IPS-18a (cell line): ENCODE data around the gene ARMH1.
A peak's percentile ranks its signal among the peaks of the same experiment; 100 is the strongest.

Source experiments
- H3K27ac ChIP-seq: one replicate; pipeline ENCODE4 v1.5.1; 2013; ENCODE audit warnings: low read length
- H3K27me3 ChIP-seq: one replicate; pipeline ENCODE4 v1.6.1; 2013; ENCODE audit warnings: mild to moderate bottlenecking, low read length; ENCODE audit not compliant: control insufficient read depth, insufficient read depth
- H3K36me3 ChIP-seq: one replicate; pipeline ENCODE4 v1.6.1; 2013; ENCODE audit warnings: low read depth, low read length; ENCODE audit not compliant: control insufficient read depth
- H3K4me1 ChIP-seq: one replicate; pipeline ENCODE4 v1.6.1; 2013; ENCODE audit warnings: low read depth, low read length; ENCODE audit not compliant: control insufficient read depth
- H3K4me3 ChIP-seq: one replicate; pipeline ENCODE4 v1.5.1; 2013; ENCODE audit warnings: low read length
- H3K9ac ChIP-seq: one replicate; pipeline ENCODE4 v1.6.1; 2013; ENCODE audit warnings: mild to moderate bottlenecking, low read length, moderate library complexity
- H3K9me3 ChIP-seq: one replicate; pipeline ENCODE4 v1.6.1; 2013; ENCODE audit warnings: low read depth, low read length; ENCODE audit not compliant: control insufficient read depth

Gene ARMH1

DNA sequence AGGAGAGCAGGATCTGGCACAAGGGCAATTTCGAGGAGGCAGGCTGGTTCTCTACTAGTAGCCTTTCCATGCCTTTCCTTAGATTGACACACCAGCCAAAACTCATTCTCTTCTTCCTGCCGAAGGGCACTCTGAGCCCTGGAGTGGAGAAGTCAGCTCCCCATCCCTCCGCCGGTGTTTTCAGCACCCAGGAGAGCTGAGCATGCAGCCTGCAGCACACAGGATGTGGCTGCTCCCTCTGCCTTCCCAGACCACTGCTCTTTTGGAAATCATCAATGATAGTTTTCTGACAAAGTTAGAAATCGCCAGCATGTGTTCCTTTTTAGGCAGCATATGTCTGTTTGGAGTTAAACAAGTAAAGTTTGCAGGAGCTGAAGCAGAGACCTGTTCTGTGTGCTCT, 44.8 kb downstream of the ARMH1 start:
- H3K36me3 ChIP-seq: no peaks in the 10 kb centered on the region
- peaks cover 3% of the 10 kb centered on the region for H3K4me1 ChIP-seq
- H3K9me3 ChIP-seq: no peaks in the 10 kb centered on the region
- no peak overlapping the region for H3K9ac ChIP-seq
- H3K27me3 ChIP-seq: no peaks in the 10 kb centered on the region
- H3K4me3 ChIP-seq: no peak overlapping the region
- no peak overlapping the region for H3K27ac ChIP-seq

DNA sequence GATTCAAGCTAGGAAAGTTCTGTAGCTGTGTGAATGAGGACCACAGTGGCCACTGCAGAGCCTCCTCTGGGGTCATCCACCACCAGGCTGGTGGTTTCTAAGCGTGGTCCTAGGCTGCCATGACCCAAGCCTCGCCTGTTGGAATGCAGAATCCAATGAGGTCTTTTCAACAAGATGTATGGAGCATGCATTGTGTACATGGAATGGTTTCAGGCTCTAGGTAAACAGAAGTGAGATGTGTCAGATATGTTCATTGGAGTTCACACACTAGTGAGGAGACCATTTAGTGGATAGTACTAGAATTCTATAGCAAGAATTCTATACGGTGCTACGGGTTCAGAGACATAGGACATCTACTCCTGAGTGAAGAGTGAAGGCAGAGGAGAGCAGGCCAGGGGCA, 45.8 kb downstream of the ARMH1 start:
- Histone ChIP-seq H3K4me1 (peaks cover under 1% of the 10 kb centered on the region), H3K9ac (no peak overlapping the region), H3K27ac (no peak overlapping the region)

DNA sequence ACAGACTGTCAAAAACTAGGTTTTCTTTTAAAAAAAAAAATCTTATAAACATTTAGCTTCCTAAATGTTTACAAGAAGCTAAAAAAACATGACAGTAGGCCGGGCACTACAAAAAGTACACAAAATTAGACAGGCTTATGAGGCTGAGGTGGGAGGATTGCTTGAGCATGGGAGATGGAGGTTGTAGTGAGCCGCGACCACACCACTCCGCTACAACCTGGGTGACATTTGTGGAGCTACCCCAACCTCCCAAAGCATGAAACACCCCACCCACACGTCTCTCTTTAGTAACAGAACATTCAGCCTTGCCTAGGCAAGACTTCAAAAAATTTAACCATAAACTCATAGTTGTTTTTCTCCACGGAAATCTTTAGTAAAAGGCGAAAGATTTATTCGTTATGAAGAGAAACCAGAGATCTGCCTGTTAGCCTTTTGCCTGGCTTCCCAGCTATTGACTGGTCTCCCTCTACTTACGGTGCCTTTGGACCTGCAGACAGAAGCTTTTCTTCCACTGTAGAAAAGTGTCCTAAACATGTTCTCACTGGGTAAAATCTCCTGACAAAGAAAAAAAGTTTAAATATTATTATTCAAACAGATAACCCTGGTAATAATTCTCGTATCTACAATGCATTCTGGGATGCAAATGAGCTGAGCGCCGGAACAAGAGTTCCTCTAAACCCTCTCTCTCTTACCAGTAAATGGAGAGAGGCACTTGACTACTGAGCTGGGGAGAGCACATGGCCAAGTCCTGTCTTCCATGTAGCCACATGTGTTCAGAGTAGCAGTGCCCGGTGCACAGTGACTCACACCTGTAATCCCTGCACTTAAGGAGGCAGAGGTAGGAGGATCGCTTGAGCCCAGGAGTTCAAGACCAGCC, 47.2 kb downstream of the ARMH1 start:
- Histone ChIP-seq H3K4me1 (no peaks in the 10 kb centered on the region), H3K9ac (peak overlapping the region; percentile 62), H3K9me3 (no peaks in the 10 kb centered on the region), H3K4me3 (no peak overlapping the region), H3K27me3 (no peaks in the 10 kb centered on the region), H3K27ac (peak overlapping the region; percentile 92), H3K36me3 (no peaks in the 10 kb centered on the region)

More for the DNA sequence above, 45.8 kb downstream of the ARMH1 start:
- Histone ChIP-seq H3K4me3 (no peak overlapping the region), H3K27me3 (no peaks in the 10 kb centered on the region), H3K9me3 (no peaks in the 10 kb centered on the region), H3K36me3 (no peaks in the 10 kb centered on the region)

DNA sequence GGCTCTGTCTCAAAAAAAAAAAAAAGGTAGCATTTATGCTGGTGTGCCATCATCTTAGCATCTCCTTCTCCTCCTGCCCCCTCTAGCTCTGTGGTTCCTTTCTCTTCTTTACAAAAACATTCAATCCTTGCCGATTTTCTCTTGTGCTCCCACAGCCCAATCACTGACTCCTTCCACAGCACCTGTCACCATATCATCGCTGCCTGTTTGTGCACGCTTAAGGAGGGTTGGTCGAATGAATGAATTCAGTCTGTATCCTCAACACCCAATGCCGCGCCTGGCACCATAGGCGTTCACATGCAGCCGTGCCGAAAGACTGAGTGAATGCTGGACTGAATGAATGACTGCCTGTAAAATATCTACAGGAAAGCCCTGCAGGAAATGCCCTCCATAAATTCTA, 48.5 kb downstream of the ARMH1 start:
- Histone ChIP-seq H3K4me1 (no peaks in the 10 kb centered on the region), H3K4me3 (no peak overlapping the region), H3K36me3 (no peaks in the 10 kb centered on the region), H3K27ac (no peak overlapping the region), H3K9ac (no peak overlapping the region), H3K9me3 (no peaks in the 10 kb centered on the region), H3K27me3 (no peaks in the 10 kb centered on the region)

DNA sequence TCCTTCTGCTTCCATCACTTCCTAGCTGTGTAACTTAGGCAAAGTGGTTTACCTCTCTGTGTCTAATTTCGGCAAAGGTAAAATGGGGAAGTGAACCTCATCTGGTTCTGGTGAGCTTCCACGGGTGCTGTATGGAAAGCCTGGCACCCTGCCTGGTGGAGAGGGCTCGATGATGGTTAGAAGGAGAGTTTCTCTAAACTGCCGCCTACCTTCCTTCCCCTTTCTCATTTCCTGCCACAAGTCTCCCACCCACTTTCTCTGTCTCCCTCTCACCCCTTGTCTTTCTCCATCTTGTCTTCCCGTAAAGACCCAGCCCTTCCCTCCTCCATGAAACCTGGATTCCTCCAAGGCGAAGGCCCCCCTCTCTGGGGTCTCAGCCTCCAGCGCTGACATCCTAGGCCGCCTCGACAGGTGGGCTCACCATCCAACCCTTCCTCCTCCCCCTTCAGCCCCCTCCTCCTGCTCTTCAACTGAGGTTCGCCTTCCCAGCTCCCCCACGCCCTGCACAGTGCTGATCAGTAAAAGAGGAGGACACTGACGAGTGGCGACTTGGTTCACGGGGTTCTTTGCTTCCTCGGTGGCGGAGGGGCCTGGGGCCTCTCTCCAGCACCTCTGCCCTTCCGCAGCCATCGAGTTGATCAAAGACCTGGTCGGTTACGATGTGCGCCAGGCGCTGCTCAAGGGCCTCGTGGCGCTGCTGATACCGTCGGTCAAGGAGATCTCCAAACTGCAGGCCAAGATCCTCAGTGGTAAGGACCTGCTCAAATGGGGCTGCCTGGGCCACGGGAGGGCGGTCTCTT, 49.2 kb downstream of the ARMH1 start:
- H3K4me3 ChIP-seq: no peak overlapping the region
- H3K9ac ChIP-seq: no peak overlapping the region
- H3K27ac ChIP-seq: no peak overlapping the region
- H3K36me3 ChIP-seq: no peaks in the 10 kb centered on the region
- H3K27me3 ChIP-seq: no peaks in the 10 kb centered on the region
- H3K9me3 ChIP-seq: no peaks in the 10 kb centered on the region
- H3K4me1 ChIP-seq: no peaks in the 10 kb centered on the region

DNA sequence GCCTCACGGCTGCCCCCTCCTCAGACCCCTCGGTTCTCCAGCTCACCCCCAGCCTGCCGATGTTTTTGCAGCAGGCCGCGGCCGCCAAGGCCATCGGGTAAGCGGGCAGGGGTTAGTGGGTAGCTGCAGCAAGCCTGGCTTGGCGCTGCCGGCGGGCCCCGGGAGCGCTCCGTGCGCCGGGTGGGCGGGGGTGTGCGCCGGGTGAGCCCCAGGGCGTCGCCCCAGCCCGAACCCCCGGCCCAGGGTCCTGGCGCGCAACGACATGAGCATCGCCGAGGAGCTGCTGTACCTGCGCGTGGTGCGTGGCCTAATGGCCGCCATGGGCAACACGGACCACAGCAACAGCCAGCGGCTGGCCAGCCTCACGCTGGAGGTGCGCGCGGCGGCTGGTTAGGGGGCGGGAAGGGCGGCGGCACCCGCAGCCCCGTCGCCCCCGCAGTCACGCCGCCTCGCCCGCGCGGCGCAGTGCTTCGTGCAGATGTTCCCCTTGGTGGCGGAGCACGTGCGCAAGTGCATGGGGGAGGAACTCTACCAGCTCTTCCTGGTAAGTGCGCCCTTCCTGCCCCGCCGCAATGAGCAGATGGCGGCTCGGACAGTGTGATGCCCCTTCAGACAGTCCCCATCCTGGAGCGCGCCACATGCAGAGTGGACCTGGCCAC, 49.9 kb downstream of the ARMH1 start:
- Histone ChIP-seq H3K9ac (no peak overlapping the region), H3K36me3 (no peaks in the 10 kb centered on the region), H3K27me3 (no peaks in the 10 kb centered on the region), H3K27ac (no peak overlapping the region), H3K4me3 (no peak overlapping the region), H3K4me1 (no peaks in the 10 kb centered on the region), H3K9me3 (no peaks in the 10 kb centered on the region)

DNA sequence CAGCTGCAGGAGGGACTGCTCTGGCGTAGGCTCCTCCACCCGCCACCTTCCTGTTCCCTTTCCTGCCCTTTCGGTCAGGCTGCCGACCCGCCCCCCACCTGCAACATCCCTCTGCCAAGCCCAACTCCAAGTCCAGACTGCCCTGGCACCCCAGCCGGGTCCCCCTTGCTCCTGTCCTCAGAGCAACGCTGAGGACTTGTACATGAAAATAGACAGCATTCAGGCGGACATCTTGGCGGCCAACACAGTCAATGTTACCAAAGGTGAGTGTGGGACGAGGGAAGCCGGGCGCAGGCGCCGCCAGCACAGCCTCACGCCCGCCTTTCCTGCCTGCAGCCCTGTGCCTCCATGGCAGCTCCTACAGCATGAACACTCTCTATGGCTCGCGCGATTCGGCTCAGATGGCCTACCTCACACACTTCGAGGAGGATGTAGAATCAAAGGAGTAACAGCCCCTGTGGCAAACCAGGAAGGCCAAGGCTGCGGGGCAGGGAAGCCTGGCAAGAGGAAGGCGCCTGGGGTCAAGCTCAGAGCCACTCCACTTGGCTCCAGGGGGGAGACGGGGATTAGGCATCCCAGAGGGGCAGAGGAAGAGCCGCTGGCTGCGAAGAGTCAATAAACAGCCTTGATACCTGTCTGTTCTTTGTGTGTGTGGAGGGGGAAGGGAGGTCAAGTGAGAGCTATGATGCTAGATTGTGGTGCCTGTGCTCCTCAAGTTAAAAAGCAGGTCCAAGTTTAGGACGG, 50.6 kb downstream of the ARMH1 start:
- Histone ChIP-seq H3K9ac (no peak overlapping the region), H3K4me1 (no peaks in the 10 kb centered on the region), H3K27me3 (no peaks in the 10 kb centered on the region), H3K4me3 (no peak overlapping the region), H3K9me3 (no peaks in the 10 kb centered on the region), H3K36me3 (no peaks in the 10 kb centered on the region), H3K27ac (no peak overlapping the region)

DNA sequence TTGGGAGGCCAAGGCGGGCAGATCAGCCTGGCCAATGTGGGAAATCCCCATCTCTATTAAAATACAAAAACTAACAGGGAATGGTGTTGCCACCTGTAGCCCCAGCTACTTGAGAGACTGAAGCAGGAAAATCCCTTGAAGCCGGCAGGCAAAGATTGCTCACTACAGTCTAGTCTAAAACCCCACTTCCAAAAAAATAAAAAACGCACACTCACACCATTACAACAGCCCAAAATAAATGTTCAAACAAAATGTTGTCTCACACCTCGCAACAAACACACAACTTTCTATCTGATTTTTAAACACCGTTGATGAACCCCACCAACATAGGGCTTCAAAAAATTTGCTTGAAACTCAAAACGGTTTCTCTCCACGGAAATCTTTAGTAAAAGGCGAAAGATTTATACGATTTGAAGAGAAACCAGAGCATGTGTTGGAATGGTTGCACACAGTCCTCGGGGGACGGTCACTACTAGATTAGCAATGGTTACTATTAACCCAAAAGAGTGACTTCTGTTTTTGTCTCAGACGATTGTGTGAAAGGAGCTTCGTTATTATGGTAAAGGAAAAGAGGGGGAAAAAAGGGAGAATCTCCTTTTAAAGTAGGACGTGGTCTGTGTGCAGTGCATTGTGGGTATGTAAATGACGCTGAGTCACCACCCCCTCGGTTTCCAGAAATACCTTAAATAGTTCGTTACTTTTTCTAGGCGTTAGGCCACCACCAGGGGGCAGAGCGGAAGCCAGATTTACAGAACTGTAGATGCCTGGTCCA, 56.4 kb downstream of the ARMH1 start, which contains the start of gene RNU5D-1:
Gene RNU5D-1, minus strand, starts transcription at position 430 of the 772 bp plus-strand sequence.
- no peaks in the 10 kb centered on the region for H3K27me3 ChIP-seq
- H3K27ac ChIP-seq: peak within 1 kb of the TSS; percentile 97
- peak within 1 kb of the TSS; percentile 79 for H3K9ac ChIP-seq
- no peaks in the 10 kb centered on the region for H3K36me3 ChIP-seq
- no peaks in the 10 kb centered on the region for H3K9me3 ChIP-seq
- peaks cover 4% of the 10 kb centered on the region for H3K4me1 ChIP-seq
- H3K4me3 ChIP-seq: no peak within 1 kb of the TSS

DNA sequence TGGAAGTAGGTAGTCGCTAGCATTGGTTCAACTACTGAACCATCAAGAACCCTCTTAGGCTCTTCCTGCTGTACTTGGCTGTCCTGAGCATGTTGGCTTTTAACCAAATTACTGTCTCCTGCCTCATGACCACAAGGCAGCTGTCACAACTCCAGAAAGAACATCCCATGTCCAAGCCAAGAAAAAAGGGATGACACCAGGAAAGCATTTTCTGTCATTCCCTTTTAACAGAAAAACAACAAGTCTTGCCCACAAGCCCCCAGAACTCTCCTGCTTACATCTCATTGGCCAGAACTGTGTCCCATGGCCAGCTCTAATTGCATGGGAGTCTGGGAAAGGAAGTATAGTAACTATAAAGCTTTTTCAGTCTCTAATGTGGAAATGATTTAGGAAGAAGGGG, 58.9 kb downstream of the ARMH1 start:
- Histone ChIP-seq H3K27ac (no peak overlapping the region), H3K4me3 (no peak overlapping the region), H3K9ac (no peak overlapping the region), H3K9me3 (no peaks in the 10 kb centered on the region), H3K36me3 (no peaks in the 10 kb centered on the region), H3K4me1 (peaks cover 4% of the 10 kb centered on the region), H3K27me3 (no peaks in the 10 kb centered on the region)

DNA sequence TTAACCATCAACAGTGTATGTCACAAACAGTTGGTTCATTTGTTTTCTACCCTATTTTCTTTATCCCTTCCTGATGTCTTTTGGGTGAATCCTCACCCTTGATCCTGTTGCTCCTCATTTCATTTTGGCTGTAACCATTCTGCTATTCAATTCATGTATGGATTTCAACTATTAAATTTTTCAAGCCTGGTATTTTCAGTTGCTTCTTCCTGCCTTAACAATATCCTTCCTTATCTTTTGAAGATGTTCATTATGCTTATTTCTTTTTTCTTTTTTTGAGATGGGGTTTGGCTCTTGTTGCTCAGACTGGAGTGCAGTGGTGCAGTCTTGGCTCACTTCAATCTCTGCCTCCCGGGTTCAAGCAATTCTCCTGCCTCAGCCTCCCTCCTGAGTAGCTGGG, 59.3 kb downstream of the ARMH1 start:
- Histone ChIP-seq H3K9me3 (no peaks in the 10 kb centered on the region), H3K9ac (no peak overlapping the region), H3K27me3 (no peaks in the 10 kb centered on the region), H3K27ac (no peak overlapping the region), H3K4me1 (peaks cover 4% of the 10 kb centered on the region), H3K36me3 (no peaks in the 10 kb centered on the region), H3K4me3 (no peak overlapping the region)
